ENCODE results near the gene JTB.
"Not testable (repeated sequence)": the region's sequence is repeated elsewhere in the genome, so short reads cannot be mapped to it uniquely, and the experiment has no call there.

The JTB gene

DNA sequence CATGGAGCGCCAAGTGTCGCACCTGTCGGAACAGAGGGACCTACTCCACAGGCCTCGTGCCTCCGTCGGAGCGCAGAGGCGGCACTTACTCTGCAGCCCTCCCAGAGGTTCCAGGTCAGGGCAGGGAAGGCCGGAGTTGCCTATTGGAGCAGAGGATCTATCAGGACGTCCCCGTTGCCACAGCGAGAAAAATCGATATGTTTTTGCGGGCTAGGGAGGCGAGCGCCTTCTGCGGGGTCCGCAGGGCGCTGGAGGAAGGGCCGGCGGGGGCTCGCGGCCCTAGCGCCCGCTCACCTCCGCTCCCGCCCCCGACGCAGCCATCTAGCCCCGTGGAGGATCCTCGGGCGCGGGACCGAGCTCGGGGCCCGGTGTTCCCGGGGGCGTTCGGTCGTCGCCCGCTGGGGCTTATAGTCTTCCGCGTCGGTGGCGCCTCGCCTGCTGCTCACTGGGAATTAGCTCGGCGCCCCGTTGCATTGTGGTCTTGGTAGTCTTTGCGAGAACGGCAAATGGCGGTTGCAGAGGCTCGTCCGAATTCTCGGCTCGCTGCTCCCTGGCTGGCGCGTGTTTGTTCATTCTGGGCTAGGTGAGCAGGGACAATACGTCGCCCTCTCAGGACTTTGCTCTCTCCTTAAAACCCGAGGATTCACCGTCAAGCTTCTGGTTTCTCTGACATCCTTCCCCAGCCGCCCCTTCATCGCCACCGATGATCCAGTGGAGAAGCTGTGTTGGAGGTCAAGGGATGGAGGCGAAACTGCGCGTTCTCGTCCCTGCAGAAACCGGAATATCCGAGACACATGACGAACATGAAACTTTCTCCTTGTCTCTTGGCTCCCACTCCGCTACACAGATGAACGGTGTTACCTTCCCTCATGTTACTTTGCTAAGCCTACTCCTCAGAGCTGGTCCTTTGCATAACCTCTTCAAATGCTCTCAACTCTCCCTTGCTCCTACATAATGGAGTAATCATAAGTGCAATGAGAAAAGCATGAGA lies at the start of gene JTB:
JTB (minus strand) TSS at position 425 of the 991 bp plus-strand sequence; CDS start at position 3, 422 bp downstream.
- peak; percentile 87 to 89 for DNase-seq

DNA sequence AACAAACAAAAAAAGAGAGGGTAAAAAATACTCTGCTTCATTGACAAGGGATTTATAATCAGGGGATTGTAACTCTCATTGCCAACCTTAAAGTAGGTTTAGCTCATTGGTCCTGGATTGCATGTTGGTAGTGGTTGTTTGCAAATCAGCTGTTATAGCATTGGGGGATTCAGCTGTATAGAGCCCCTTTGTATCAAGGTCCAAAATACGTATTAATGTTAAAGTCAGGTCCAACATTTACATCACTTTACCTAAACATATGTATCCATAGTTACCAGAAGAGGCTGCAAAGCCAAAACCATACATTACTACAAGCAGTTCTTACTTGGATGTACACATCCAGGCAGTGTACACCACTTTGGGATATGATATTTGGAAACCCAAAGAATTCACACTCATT lies 42.5 kb upstream of the JTB start:
- no peak for DNase-seq

DNA sequence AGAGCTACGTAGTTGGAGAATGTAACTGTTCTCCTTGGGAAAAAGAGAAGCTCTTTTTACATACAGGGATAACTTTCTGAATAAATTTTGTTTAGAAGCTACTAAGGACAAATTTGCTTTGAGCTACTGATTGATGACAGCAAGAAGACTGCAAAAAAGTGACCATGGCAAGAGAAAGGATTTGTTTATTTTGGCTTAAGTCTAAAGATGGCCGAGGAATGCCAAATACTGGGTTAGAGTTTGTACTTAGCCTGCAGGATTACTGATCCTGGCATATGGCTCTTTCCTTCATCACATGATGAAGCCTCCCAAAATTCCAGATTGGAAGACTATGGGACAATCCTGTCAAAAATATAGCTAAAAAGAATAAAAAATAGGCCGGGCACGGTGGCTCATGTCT lies 41.8 kb upstream of the JTB start:
- DNase-seq: no peak

DNA sequence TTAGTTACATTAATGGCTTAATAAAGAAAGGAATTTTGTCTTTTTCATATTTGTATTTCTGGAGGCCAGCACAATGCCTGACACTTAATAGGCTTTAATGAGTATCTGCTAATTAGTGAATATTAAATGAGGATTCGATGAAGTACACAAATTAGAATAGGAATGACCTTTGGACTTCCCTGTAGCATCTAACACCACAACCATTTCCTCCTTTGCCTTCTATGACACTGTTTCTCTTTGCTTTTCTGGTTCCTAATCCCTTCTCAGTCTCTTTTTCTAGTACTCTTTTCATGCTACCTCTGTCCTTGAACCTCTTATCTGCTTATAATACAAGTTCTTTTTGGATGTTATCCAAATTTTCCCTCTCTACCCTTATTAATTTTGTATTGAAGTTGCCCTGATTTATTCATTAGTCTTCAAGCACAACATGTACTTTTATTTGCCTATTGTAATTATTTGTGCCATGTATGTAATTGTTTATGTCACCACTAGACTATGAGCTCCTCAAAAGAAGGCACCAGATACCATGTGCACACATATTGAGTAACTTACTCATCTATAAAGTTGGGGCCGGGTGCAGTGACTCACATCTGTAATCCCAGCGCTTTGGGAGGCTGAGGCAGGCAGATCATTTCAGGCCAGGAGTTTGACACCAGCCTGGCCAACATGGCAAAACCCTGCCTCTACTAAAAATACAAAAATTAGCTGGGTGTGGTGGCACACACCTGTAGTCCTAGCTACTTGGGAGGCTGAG lies 36.9 kb upstream of the JTB start:
- DNase-seq: no peak

DNA sequence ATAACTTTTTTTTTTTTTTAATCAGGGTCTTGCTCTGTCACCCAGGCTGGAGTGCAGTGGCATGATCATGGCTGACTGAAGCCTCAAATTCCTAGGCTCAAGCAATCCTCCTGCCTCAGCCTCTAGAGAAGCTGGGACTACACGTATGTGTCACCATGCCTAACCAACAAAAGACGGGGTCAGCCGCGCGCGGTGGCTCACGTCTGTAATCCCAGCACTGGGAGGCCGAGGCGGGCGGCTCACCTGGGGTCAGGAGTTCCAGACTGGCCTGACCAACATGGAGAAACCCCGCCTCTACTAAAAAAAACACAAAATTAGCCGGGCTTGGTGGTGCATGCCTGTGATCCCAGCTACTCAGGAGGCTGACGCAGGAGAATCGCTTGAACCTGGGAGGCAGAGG lies 35.1 kb upstream of the JTB start:
- not testable (repeated sequence) for DNase-seq

DNA sequence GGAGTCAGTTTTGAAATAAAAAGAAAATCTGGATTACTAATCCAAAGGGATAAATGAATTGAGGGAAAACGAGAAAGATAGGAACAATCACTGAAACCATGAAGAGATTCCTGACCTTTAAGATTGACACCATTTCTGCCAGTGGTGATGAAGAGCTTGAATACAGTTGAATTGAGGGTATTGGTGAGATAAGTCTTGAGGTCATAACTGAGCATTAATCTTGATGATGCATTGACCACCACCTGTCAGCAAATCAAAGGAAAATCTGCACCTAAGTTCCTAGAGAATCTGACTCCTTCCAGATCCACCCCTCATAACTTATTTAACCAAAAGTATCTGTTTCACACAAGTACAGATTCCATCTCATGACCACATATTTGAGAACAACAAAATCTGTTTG lies 34.7 kb upstream of the JTB start:
- no peak for DNase-seq

DNA sequence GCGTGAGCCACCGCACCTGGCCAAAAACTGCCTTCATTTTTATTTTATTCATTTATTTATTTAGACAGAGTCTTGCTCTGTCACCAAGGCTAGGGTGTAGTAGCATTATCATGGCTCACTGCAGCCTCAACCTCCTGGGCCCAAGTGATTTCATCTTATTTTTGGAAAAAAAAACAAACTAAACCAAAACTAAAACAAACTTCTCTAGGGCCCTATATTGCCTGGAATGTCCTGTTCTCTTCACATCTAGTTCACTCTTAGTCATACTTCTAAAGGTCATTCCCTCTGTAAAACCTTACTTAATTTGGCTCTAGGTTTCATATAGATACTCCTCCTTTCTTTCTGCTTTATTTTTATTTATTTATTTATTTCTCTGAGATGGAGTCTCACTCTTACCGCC lies 28.7 kb upstream of the JTB start:
- no peak for DNase-seq

DNA sequence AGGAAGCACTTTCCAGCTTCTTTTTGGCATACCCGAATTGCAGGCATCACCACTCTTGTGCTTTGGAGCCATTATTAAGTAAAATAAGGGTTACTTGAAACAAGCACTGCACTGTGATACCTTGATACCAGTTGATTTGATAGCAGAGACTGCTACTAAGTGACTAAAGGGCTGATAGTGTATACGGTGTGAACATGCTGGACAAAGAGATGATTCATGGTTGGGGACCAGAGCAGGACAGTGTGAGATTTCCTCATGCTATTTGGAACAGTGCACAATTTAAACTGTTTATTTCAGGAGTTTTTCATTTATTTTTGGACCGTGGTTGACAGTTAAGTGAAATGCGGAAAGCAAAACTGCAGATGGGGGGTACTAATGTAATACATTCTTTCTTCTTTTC lies 22.9 kb upstream of the JTB start:
- DNase-seq: no peak

DNA sequence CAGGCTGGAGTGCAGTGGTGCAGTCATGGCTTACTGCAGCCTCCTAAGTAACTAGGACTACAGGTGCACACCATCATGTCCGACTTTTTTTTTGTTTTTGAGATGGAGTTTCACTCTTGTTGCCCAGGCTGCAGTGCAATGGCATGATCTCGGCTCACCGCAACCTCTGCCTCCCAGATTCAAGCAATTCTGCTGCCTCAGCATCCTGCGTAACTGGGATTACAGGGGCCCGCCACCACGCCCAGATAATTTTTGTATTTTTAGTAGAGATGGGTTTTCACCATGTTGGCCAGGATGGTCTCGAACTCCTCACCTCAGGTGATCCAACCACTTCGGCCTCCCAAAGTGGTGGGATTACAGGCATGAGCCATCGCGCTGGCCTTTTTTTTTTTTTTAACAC lies 19.4 kb upstream of the JTB start:
- DNase-seq: not testable (repeated sequence)

DNA sequence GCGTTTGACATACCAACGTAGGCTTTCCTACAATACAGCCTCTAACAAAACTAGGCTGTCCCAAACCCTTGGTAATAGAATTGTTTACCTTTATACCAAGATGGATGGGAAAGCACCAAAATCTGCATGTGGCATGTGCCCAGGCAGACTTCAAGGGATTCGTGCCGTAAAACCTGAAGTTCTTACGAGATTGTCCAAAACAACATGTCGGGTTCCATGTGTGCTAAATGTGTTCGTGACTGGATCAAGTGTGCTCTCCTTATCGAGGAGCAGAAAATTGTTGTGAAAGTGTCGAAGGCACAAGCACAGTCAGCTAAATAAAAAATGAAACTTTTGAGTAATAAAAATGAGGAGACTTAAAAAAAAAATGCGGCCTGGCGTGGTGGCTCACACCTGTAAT lies 18.2 kb upstream of the JTB start:
- DNase-seq: no peak

DNA sequence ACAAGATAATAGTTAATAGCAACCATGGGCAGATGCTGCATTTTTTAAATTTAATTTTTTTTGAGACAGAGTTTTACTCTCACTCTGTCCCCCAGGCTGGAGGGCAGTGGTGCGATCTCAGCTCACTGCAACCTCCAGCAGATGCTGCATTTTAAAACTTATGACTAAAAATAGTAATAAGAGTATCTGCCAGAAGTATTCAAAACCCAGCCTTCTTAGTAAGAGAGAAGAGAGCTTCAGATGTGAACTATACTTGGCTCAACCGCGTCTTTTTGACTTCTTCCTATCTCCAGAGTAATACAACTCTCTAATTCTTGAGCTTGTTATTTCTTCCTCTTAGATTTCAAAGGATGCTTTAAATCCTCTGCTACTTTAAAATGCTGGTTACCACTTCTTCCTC lies 17.7 kb upstream of the JTB start:
- DNase-seq: no peak

DNA sequence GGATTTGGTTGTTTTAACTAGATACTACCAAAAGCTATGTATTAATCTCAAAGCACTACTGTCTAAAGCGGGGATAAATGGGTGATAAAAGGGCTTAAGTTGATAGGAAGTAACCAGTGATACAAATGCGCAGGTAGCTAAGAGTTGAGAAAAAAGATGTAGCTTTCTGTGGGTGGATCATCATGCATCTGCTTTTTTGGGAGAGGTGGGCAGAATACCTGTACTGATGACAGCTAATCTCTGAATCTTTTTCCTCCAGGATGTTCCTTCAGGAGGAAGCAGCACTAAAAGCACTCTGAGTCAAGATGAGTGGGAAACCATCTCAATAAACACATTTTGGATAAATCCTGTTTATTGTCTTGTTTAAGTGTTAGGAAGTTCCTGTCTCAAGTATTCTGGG lies 14.3 kb upstream of the JTB start:
- no peak for DNase-seq

DNA sequence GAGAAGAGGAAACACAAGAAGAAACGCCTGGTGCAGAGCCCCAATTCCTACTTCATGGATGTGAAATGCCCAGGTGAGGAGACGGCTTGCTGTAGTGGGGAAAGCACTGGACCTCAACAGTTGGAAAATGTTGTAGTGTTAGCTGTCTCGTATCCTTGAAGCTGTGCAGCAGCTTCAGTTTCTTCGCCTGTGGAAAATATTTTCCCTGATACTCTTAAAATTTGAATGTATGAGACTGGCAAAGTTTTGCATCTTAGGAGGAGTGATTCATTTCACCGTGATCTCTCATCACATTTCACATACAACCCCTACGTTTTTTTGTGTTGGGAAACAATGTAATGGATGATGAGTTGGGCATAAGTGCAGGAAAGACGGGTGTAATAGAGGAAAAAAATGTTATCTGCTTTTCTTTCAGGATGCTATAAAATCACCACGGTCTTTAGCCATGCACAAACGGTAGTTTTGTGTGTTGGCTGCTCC lies 13.7 kb upstream of the JTB start:
- DNase-seq: no peak

DNA sequence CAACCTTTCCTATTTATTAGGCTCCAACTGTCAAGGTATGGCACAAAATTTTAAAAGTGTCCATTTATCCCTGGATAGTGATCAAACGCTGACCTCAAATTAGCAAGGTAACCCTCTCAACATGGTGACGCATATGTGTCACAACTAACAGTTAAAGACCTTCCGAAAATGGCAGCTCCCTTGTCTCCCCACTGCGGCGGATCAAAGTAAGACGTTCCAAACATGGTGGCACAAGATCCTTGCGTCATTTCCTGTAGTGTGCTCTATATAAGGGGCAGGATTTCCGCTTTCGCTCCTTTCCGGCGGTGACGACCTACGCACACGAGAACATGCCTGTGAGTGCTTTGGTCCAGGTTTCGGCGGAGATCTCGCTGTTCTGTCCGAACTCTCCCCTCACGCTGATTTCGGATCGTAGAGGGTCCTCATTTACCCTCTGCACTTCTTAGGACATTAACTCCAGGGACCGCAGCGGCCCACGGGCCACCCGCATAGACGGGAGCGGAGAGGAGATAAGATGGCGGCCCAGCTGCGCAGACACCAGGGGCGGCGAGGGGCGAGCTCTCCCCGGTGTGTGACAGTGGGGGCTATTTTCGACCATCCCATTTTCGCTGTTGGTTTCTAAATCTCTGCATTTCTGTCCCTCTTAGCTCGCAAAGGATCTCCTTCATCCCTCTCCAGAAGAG lies 13.1 kb upstream of the JTB start, which contains the start of gene RPS27:
RPS27 (plus strand) TSS at position 295 of the 683 bp plus-strand sequence; CDS start at position 330, 35 bp downstream.
- DNase-seq: peak; percentile 78 to 85

DNA sequence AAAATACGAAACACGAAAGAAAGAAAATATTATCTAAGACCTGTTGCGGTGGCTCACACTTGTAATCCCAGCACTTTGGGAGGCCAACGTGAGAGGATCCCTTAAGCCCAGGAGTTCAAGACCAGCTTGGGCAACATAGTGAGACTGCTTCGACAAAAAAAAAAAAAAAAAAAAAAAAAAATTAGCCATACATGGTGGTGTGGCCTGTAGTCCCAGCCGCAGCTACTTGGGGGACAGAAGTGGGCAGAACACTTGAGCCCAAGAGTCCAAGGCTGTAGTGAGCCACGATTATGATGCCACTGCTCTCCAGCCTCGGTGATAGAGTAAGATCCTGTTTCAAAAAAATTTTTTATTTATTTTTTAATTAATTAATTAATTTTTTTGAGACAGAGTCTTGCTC lies 10.1 kb upstream of the JTB start:
- no peak for DNase-seq

DNA sequence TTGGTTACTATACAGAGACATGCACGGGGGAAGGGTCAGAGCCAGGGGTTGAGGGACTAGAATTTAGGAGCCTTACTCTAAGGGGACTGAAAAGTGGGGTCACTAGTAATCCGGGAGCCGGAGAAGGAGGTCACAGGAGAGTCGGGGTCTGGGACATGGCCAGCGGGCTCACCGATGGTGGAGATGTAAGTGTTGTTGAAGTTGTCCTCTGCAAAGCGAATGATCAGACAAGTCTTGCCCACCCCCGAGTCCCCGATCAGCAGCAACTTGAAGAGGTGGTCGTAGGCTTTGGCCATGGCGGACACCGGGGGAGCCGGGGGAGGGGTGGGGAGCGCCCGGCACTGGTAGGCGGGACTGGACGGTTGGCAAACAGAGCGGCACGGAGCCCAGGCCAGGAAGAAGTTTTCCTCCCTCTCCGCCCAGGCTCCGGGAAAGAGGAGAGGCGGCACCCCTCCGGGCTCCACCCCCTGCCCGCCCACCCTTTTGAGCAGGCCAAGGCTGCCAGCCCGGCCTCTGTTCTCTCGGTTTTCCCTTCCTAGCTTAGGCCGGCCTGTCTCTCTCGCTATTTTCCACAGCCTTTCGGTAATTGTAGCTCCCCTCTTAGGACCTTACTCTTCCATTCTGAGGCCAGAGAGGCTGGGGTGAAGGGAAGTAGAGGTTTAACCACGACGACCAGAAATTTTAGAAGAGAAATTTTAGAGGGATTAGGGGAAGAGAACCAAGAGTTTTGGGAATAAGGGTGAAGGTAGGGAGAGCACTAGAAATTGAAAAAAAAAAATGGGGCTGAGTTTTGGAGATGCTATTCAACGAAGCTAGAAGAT lies 8.7 kb upstream of the JTB start, which contains the start of gene RAB13:
RAB13 (minus strand) TSS at position 399 of the 821 bp plus-strand sequence; CDS start at position 296, 103 bp downstream.
- DNase-seq: no peak

DNA sequence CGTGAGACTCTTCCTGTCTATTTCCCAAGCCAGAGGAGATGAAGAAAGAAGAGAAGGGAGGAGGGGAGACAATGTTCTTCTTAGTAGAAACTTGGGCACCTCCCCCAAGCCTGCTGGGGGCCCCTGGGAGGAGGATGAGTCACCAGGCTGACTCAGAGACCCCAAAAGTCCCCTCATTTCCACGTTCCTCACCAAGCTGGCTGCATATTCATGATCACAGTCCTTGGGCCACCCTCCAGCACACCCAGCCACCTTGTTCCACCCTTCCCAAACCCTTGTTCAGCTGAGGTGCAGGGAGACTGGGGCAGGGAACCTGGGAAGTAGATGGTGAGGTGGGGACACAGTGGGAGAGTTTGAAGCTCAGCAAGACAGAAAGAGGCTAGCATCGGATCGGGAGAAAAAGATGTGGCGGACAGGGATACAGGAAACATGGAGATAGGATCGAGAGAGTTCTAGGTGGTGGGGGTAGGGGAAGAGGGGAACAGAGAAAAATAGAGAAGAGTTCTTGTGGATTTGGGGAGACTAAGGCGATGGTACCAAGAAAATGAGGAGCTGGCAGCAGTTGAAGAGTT lies 8.0 kb upstream of the JTB start:
- DNase-seq: peak; percentile 50 to 61

DNA sequence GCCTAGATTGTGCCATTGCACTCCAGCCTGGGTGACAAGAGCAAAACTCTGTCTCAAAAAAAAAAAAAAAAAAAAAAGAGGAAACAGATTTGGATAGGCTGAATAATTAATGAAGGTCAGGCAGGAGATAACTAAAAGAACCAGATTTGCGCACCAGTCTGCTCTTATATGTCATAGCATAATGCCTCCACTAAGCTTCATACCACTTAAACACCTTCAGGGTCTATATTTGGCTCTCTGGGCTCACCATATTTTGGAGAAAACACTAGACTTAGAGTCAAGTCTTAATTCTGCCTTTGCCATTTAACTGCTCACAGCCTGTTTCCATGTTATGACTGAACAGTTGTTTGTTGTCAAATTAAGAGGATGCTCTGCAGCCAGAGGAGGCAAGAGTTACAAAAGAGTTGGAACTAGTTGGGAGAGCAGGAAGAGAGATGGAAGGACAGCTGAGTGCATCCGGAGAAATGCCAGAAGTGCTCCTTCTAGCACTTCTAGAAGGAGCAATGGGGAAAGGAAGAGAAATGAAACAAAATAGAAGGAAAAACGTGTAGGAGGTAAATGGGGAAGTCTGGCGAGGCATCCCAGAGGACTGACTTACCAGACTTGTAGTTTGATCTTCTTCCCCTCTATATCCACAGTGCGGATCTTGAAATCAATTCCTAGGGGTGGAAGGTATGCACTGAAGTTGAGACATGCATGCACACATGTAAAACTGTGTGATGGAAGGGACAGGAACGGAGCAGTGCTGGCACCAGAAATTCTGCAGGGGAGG lies 6.8 kb upstream of the JTB start:
- no peak for DNase-seq

DNA sequence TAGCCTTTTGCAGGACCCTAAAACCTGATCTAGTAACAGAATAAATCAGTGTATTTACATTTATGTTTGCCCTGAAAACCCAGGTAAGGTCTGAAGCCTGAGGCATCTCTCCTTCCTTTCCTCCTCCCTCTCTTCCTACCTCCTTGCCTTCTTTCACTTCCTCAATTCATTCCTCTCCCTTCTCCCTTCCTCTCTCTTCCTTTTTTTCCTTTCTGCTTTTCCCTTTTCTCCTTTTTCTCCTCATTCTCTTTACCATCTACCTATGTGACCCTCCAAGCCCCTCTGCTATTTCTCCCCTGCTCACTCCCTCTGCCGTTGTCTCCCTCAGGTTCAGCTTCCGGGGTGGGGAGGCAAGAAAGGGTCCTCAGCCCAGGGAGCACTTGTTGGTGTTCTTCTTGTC lies 4.3 kb upstream of the JTB start:
- DNase-seq: not testable (repeated sequence)

DNA sequence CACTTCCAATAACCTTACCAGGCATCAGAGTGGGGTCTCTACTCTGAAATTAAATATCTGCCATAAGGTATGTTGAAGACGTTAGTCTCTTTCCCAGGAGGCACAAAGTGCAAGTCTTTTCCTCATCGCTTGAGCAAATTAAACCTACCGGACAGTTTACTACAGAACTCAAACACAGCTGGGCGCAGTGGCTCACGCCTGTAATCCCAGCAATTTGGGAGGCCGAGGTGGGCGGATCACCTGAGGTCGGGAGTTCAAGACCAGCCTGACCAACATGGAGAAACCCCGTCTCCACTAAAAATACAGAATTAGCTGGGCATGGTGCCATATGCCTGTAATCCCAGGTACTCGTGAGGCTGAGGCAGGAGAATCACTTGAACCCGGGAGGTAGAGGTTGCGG lies 1.6 kb upstream of the JTB start:
- DNase-seq: not testable (repeated sequence)
